Measurements from ENCODE around the gene SPATS2L.

The SPATS2L gene

DNA sequence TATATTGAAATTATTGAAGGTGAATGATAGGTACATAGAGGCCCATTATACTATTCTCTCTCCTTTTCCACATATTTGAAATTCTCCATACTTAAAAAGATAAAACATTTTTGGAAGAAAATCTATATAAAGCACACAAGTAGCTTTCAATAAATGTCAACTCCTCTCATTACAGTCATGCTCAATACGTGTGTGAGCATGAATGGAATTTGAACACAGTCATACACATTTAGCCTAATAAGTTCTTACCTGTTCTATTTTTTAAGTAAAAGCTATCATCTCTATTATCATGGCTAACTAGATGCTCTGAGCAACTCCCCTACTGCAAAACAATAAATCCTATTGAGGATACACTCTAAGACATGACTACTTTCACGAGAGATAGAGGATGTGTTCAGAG lies 41.9 kb upstream of the SPATS2L start:
- no peak overlapping the region for H3K9ac ChIP-seq (ENCODE audit: insufficient read length, low read depth)
- no peak for TF ChIP-seq YY1 (IDR thresholded peaks at IDR 0.05; ENCODE audit: insufficient read depth, insufficient read length)
- TF ChIP-seq SUZ12 (IDR thresholded peaks at IDR 0.05; ENCODE audit: extremely low read depth, insufficient read depth, insufficient read length), result no peak
- TF ChIP-seq ZNF274 (IDR thresholded peaks at IDR 0.05; ENCODE audit: low read depth, low read length), result no peak
- H3K4me1 ChIP-seq (ENCODE audit: insufficient read depth, insufficient read length), result no peaks in the 10 kb centered on the region
- no peaks in the 10 kb centered on the region for H3K27me3 ChIP-seq (ENCODE audit: insufficient read depth, insufficient read length)
- no peak overlapping the region for H3K4me3 ChIP-seq (ENCODE audit: insufficient read length, low read depth)
- H3K36me3 ChIP-seq (ENCODE audit: insufficient read depth, insufficient read length, low read length), result no peaks in the 10 kb centered on the region
- no peak for DNase-seq (ENCODE audit: low read depth, low spot score)
- peaks cover 19% of the 10 kb centered on the region for H3K9me3 ChIP-seq (ENCODE audit: insufficient read depth, low read length)

DNA sequence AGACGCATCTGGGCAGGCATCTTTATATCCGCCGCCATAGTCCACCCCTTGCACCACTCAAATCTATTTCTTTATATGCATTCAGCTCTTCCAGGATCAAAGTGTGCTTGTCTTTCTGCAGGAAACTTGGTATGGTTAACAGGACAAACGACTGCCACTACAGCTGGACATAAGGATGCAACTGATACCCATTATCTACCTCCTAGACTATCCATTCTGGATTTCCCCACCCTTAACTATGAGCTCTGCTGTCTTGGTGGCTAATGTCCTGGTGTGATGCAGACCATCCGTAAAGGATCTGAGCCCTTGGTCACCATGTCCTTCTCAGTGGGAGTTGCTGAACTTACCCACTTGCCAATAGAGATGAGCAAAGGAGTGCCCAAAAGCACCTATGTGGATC lies 40.1 kb upstream of the SPATS2L start:
- Histone ChIP-seq H3K4me3 (ENCODE audit: insufficient read length, low read depth) (no peak overlapping the region), H3K4me1 (ENCODE audit: insufficient read depth, insufficient read length) (no peaks in the 10 kb centered on the region), H3K36me3 (ENCODE audit: insufficient read depth, insufficient read length, low read length) (no peaks in the 10 kb centered on the region), H3K9ac (ENCODE audit: insufficient read length, low read depth) (no peak overlapping the region), H3K9me3 (ENCODE audit: insufficient read depth, low read length) (peaks cover 18% of the 10 kb centered on the region), H3K27me3 (ENCODE audit: insufficient read depth, insufficient read length) (no peaks in the 10 kb centered on the region)
- no peak for TF ChIP-seq YY1 (IDR thresholded peaks at IDR 0.05; ENCODE audit: insufficient read depth, insufficient read length)
- no peak for TF ChIP-seq ZNF274 (IDR thresholded peaks at IDR 0.05; ENCODE audit: low read depth, low read length)
- TF ChIP-seq SUZ12 (IDR thresholded peaks at IDR 0.05; ENCODE audit: extremely low read depth, insufficient read depth, insufficient read length), result no peak
- no peak for DNase-seq (ENCODE audit: low read depth, low spot score)

DNA sequence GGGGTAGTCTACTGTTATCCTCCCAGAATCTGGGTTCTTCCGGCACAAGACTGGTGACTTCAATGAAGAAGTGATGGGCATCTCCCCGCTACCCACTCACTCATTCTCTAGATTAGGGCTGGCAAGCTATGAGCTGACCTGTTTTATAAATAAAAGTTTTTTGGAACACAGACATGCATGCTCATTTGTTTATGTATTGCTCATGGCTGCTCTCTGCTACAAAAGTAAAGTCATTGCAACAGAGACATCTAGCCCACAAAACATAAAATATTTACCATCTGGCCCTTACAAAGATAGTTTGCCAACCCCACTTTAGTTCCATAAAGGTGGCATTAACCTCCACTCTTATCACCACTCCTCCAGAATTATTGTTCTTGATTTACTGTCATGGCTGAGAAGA lies 39.1 kb upstream of the SPATS2L start:
- H3K27me3 ChIP-seq (ENCODE audit: insufficient read depth, insufficient read length), result no peaks in the 10 kb centered on the region
- DNase-seq (ENCODE audit: low read depth, low spot score), result no peak
- no peak overlapping the region for H3K9ac ChIP-seq (ENCODE audit: insufficient read length, low read depth)
- H3K4me3 ChIP-seq (ENCODE audit: insufficient read length, low read depth), result no peak overlapping the region
- peaks cover 16% of the 10 kb centered on the region for H3K9me3 ChIP-seq (ENCODE audit: insufficient read depth, low read length)
- no peaks in the 10 kb centered on the region for H3K36me3 ChIP-seq (ENCODE audit: insufficient read depth, insufficient read length, low read length)
- no peaks in the 10 kb centered on the region for H3K4me1 ChIP-seq (ENCODE audit: insufficient read depth, insufficient read length)
- no peak for TF ChIP-seq YY1 (IDR thresholded peaks at IDR 0.05; ENCODE audit: insufficient read depth, insufficient read length)
- no peak for TF ChIP-seq SUZ12 (IDR thresholded peaks at IDR 0.05; ENCODE audit: extremely low read depth, insufficient read depth, insufficient read length)
- no peak for TF ChIP-seq ZNF274 (IDR thresholded peaks at IDR 0.05; ENCODE audit: low read depth, low read length)

DNA sequence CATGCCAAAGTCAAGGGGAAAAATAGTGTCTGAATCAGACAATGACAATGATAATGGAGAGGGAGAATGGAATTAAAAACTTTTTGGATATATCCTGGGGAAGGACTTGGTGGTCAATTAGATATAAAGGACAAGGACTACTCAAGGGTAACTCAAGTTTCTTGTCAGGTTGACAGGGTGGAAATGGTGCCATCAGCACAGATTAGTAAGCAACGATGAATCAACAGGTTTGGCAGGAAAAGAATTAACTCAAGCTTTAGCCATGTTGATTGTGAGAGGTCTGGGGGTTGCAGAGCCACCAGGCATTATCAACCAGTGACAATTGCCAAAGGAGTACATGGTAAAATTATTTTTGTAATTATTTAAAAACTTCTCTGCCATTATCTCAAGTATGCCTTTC lies 35.8 kb upstream of the SPATS2L start:
- no peaks in the 10 kb centered on the region for H3K4me1 ChIP-seq (ENCODE audit: insufficient read depth, insufficient read length)
- TF ChIP-seq SUZ12 (IDR thresholded peaks at IDR 0.05; ENCODE audit: extremely low read depth, insufficient read depth, insufficient read length) (no peak), YY1 (IDR thresholded peaks at IDR 0.05; ENCODE audit: insufficient read depth, insufficient read length) (no peak), ZNF274 (IDR thresholded peaks at IDR 0.05; ENCODE audit: low read depth, low read length) (no peak)

DNA sequence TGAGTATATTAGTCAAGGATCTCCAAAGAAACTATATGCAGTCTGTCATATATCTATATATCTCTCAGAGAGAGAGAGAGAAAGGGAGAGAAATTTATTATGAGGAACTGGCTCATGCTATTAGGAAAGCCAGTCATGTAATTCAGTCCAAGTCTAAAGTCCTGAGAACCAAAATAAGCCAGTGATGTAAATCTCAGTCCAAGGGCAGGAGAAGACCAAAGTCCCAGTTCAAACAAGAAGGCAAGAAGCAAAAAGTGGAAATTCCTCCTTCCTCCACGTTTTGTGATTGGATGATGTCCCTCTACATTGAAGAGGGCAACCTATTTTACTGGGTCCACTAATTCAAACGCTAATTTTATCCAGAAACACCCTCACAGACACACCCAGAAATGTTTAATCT lies 34.2 kb upstream of the SPATS2L start:
- Histone ChIP-seq H3K9ac (ENCODE audit: insufficient read length, low read depth) (no peak overlapping the region), H3K4me3 (ENCODE audit: insufficient read length, low read depth) (no peak overlapping the region), H3K36me3 (ENCODE audit: insufficient read depth, insufficient read length, low read length) (no peaks in the 10 kb centered on the region), H3K27me3 (ENCODE audit: insufficient read depth, insufficient read length) (no peaks in the 10 kb centered on the region), H3K9me3 (ENCODE audit: insufficient read depth, low read length) (no peaks in the 10 kb centered on the region), H3K4me1 (ENCODE audit: insufficient read depth, insufficient read length) (no peaks in the 10 kb centered on the region)
- DNase-seq (ENCODE audit: low read depth, low spot score), result no peak
- no peak for TF ChIP-seq SUZ12 (IDR thresholded peaks at IDR 0.05; ENCODE audit: extremely low read depth, insufficient read depth, insufficient read length)
- no peak for TF ChIP-seq YY1 (IDR thresholded peaks at IDR 0.05; ENCODE audit: insufficient read depth, insufficient read length)
- TF ChIP-seq ZNF274 (IDR thresholded peaks at IDR 0.05; ENCODE audit: low read depth, low read length), result no peak

More for the DNA sequence above, 35.8 kb upstream of the SPATS2L start:
- no peaks in the 10 kb centered on the region for H3K27me3 ChIP-seq (ENCODE audit: insufficient read depth, insufficient read length)
- H3K9me3 ChIP-seq (ENCODE audit: insufficient read depth, low read length), result no peaks in the 10 kb centered on the region
- H3K9ac ChIP-seq (ENCODE audit: insufficient read length, low read depth), result no peak overlapping the region
- no peak for DNase-seq (ENCODE audit: low read depth, low spot score)
- no peak overlapping the region for H3K4me3 ChIP-seq (ENCODE audit: insufficient read length, low read depth)
- no peaks in the 10 kb centered on the region for H3K36me3 ChIP-seq (ENCODE audit: insufficient read depth, insufficient read length, low read length)

DNA sequence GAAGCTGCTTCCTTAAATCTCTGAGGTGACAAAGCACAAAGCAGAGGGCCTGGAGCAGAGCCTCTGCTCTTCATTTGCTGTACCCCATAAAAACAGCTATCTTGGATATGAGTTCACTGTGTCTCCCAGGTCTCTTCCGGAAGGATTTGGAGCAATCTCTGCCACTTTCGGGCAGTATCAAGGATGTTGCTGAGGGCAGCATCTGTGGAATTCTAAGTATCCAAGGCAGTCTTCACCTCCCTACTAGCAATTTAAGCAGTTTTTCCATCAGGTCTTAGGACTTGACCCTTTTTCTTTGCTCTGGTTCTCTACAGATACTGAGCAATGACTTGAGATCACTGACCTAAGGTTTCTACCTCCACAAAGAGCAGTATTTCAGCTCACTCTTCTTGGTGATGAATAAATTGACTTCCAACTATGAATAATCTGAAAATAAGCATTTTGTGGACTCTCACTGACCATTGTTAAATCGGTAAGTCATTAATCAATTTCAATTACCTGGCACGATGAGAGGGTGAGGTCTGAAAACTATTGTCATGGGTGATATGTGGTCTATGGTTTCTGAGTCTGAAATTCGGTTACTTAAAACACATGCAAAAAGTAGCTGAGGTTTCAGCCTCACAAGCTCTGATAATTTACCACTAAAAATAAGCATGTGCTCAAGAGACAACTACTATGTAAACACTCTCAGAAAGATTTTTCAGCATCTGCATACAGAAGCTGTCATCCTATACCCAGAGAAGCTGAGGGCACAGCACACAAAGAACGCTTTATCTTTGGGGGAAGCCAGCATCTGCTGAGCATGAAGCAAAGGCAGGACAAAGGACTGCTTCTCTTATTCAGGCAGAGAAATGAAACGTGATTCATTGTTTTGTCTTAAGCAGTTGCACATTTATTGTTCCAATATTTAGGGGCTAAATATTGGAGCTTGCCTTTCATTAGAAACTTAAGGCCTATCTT lies 32.1 kb upstream of the SPATS2L start:
- Histone ChIP-seq H3K27me3 (ENCODE audit: insufficient read depth, insufficient read length) (no peaks in the 10 kb centered on the region), H3K9me3 (ENCODE audit: insufficient read depth, low read length) (no peaks in the 10 kb centered on the region), H3K4me3 (ENCODE audit: insufficient read length, low read depth) (no peak overlapping the region), H3K36me3 (ENCODE audit: insufficient read depth, insufficient read length, low read length) (no peaks in the 10 kb centered on the region), H3K9ac (ENCODE audit: insufficient read length, low read depth) (no peak overlapping the region), H3K4me1 (ENCODE audit: insufficient read depth, insufficient read length) (no peaks in the 10 kb centered on the region)
- TF ChIP-seq YY1 (IDR thresholded peaks at IDR 0.05; ENCODE audit: insufficient read depth, insufficient read length) (no peak), ZNF274 (IDR thresholded peaks at IDR 0.05; ENCODE audit: low read depth, low read length) (no peak), SUZ12 (IDR thresholded peaks at IDR 0.05; ENCODE audit: extremely low read depth, insufficient read depth, insufficient read length) (no peak)
- no peak for DNase-seq (ENCODE audit: low read depth, low spot score)

DNA sequence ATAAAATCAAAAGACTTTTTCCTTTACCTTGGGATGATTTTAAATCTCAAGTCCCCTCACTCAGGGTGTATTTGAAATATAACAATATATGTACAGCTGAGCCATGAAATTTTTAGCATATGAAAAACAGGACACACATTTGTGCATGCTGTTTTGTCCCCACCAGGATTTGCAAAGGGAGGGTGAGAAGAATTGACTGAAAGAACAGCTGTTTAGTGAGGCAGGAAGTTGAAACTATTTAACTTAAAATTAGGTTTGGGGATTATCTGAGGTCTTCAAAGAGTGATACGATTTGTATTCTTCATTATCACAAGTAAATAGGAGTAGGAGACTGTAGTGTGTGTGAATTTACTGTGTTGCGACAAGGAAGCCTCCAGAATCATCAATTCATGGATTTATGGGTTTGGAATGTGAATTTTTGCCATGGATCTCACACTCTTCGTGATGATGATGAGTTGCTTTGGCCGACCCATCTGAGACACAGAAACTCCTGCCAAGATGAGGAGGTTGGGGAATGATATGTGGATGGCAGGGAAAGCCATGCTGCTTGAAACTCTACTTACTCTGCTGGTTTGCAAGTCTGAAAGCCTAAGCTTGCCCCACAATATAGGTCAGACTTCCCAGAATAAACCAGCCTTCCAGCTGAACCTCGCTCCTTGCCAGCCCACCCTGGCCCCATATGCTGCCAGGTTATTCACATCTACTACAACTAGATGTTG lies 31.0 kb upstream of the SPATS2L start:
- no peaks in the 10 kb centered on the region for H3K27me3 ChIP-seq (ENCODE audit: insufficient read depth, insufficient read length)
- H3K4me1 ChIP-seq (ENCODE audit: insufficient read depth, insufficient read length), result no peaks in the 10 kb centered on the region
- H3K9me3 ChIP-seq (ENCODE audit: insufficient read depth, low read length), result no peaks in the 10 kb centered on the region
- H3K4me3 ChIP-seq (ENCODE audit: insufficient read length, low read depth), result no peak overlapping the region
- TF ChIP-seq SUZ12 (IDR thresholded peaks at IDR 0.05; ENCODE audit: extremely low read depth, insufficient read depth, insufficient read length) (no peak), YY1 (IDR thresholded peaks at IDR 0.05; ENCODE audit: insufficient read depth, insufficient read length) (no peak), ZNF274 (IDR thresholded peaks at IDR 0.05; ENCODE audit: low read depth, low read length) (no peak)
- H3K36me3 ChIP-seq (ENCODE audit: insufficient read depth, insufficient read length, low read length), result no peaks in the 10 kb centered on the region
- DNase-seq (ENCODE audit: low read depth, low spot score), result no peak
- no peak overlapping the region for H3K9ac ChIP-seq (ENCODE audit: insufficient read length, low read depth)

All from NT2/D1 (cell line).